VCaP (cell line): ENCODE measurements around the gene FBN1.
A peak's percentile ranks its signal among the peaks of the same experiment; 100 is the strongest.

Experiments
- H3K27ac ChIP-seq: fragments of 450-650 bp; 2 replicates; pipeline ENCODE4 v1.5.1; 2017
- TF ChIP-seq, protein P1 (sequence below): fragments of 450-650 bp; conservative IDR thresholded peaks from 2 replicates; pipeline ENCODE4 v1.5.1; 2017; ENCODE audit warnings: mild to moderate bottlenecking, moderate library complexity

Gene FBN1

DNA sequence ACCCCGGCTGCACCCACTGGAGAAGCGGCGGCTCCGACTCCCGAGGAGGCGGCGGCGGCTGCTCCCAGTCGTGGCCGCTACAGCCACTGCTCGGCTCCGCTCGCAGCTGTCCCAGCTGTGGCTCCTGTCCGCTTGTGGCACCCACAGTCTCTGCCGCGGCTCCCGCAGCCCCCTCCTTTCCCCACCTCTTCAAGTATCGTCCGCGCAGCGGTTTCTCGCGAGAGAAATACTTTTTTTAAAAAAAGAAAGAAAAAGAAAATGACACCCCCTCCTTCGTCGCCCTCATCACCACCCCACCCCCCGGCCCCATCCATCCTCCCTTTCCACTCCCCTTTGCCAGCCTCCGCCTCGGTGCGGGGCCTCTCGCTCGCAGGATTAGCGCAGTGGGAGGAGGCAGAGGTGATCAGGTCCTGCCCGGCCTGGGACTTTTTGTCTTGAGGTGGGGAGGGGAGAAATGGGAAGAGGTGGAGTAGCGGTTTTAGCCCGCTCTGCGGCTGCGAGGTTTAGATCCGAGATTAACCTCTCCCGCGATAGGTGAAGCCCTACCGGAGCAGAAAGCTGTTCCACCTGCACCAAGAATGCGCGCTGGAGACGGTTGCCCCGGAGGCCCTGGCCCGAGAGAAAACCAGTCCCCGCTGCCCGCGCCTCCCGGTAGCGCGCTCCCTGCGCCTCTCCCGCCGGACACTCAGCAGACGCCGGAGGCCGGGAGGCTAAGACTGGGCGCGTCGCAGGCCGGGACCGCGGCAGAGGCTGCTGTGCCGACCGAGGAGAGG, at the start of gene FBN1:
TSS of gene FBN1 (minus strand) at position 152 of the 773 bp plus-strand sequence. CDS start 940 bp downstream, outside the sequence.
- TF ChIP-seq, protein P1, sequence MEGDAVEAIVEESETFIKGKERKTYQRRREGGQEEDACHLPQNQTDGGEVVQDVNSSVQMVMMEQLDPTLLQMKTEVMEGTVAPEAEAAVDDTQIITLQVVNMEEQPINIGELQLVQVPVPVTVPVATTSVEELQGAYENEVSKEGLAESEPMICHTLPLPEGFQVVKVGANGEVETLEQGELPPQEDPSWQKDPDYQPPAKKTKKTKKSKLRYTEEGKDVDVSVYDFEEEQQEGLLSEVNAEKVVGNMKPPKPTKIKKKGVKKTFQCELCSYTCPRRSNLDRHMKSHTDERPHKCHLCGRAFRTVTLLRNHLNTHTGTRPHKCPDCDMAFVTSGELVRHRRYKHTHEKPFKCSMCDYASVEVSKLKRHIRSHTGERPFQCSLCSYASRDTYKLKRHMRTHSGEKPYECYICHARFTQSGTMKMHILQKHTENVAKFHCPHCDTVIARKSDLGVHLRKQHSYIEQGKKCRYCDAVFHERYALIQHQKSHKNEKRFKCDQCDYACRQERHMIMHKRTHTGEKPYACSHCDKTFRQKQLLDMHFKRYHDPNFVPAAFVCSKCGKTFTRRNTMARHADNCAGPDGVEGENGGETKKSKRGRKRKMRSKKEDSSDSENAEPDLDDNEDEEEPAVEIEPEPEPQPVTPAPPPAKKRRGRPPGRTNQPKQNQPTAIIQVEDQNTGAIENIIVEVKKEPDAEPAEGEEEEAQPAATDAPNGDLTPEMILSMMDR: no peak
- H3K27ac ChIP-seq: no peak within 1 kb of the TSS

DNA sequence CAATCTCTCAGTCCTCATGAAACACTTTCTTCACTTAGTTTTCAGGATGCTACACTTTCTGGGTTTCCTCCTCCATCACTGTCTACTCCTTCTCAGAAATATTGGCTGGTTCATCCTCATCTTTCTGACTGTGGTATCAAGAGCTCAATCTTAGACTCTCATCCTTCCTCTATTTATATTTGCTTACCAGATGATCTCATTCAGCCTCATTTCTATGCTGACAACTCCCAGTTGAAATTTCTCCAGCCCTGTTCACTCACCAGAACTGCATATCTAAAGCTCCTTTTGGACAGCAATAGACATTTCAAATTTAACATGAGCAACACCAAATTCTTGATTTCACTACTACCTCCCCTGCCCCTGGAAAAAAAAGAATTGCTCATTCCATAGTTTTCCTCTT, 48.0 kb upstream of the FBN1 start:
- H3K27ac ChIP-seq: no peak overlapping the region
- TF ChIP-seq, protein P1: no peak

DNA sequence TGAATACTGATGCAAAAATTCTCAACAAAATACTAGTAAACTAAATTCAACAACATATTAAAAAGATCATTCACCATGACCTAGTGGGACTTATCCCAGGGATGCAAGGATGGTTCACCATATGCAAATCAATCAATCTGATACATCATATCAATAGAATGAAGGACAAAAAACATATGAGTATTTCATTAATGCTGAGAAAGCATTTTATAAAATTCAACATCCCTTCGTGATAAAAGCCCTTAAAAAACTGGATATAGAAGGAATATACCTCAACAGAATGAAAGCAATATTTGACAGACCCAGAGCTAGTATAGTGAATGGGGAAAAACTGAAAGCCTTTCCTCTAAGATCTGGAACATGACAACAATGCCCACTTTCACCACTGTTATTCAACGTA, 43.0 kb upstream of the FBN1 start:
- H3K27ac ChIP-seq: no peak overlapping the region
- TF ChIP-seq, protein P1: no peak

- no peak overlapping the region for H3K27ac ChIP-seq
- TF ChIP-seq, protein P1: no peak
Measured at GRCh38 chr15:48683991-48684765, 38.7 kb upstream of the FBN1 start.

DNA sequence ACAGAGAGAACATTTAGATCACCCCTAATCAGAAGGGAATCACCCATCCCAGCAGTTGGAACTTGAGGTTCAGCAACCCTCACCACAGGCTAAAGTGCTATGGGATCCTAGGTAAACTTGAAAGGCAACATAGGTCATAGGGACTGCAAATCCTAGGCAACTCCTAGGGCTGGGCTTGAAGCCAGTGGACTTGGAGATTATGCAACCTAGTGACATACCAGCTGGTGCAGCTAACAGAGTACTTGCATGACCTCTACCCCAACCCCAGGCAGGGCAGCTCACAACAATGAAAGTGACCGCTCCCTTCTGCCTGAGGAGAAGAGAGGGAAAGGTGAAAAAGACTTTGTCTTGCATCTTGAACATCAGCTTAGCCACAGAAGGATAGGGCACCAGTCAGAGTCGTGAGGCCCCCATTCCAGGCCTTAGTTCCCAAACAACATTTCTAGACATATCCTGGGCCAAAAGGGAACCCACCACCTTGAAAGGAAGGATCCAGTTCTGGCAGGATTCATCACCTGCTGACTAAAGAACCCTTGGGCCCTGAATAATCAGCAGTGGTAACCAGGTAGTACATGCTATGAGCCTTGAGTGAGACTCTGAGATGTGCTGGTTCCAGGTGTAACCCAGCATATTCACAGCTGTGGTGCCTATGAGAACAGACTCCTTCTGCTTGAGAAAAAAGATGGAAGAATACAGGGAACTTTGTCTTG, 37.6 kb upstream of the FBN1 start:
- H3K27ac ChIP-seq: no peak overlapping the region
- TF ChIP-seq, protein P1: no peak

DNA sequence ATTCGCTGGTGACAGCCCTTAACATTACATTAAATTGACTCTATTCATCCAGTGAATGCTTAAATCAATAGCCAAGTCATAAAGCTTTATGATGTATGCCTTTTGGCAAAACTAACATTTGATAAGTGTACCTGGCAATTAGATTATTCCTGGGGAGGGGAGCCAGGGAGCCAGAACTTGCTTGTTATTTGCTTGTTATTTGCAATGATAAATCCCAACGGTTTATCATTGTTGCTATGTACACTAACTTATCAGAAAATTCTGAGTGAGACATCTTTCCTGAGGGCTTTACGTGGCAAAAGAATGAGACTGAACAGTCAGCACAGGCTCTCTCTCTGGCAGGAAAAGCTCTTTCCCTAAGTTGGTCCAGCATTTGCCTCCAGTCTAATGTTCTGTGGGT, 35.8 kb upstream of the FBN1 start:
- TF ChIP-seq, protein P1: no peak
- peak overlapping the region; percentile 51 for H3K27ac ChIP-seq

GRCh38 chr15:48680841-48681240, 35.3 kb upstream of the FBN1 start:
- TF ChIP-seq, protein P1: no peak
- H3K27ac ChIP-seq: no peak overlapping the region; the same call in 1 of the 2 replicates
